Activated CD4-positive, alpha-beta T cell treated with anti-CD3 and anti-CD28 coated beads, Interleukin-2, Interleukin-6, amounts not matched to agents 100 ng/mL and 50 ng/mL, durations not matched to agents 16 hours and 8 hours (primary cell): ENCODE data around the gene LBH.

Source experiments
- DNase-seq: peaks from one replicate; pipeline ENCODE4 v3.0.0-alpha.2; 2020

The LBH gene

GRCh38 chr2:30278419-30278818, 47.1 kb downstream of the LBH start:
- DNase-seq = no peak

GRCh38 chr2:30280596-30281434, 49.5 kb downstream of the LBH start:
- no peak for DNase-seq

GRCh38 chr2:30282081-30282480, 50.7 kb downstream of the LBH start:
- no peak for DNase-seq

GRCh38 chr2:30282721-30283120, 51.4 kb downstream of the LBH start:
- no peak for DNase-seq

GRCh38 chr2:30283931-30284565, 52.7 kb downstream of the LBH start:
- DNase-seq = no peak

GRCh38 chr2:30285758-30286157, 54.4 kb downstream of the LBH start:
- DNase-seq = no peak

- no peak for DNase-seq
These were observed 56.0 kb downstream of the LBH start for GRCh38 chr2:30287190-30287840.

- DNase-seq = no peak
These were observed 56.7 kb downstream of the LBH start for GRCh38 chr2:30287857-30288513.

GRCh38 chr2:30288561-30288960, 57.2 kb downstream of the LBH start:
- DNase-seq = no peak

- no peak for DNase-seq
These were observed 62.1 kb downstream of the LBH start for GRCh38 chr2:30293303-30293921.

- DNase-seq = no peak
These were observed 62.8 kb downstream of the LBH start for GRCh38 chr2:30294133-30294532.

GRCh38 chr2:30296496-30296895, 65.2 kb downstream of the LBH start:
- no peak for DNase-seq

- DNase-seq = no peak
These were observed 67.0 kb downstream of the LBH start for GRCh38 chr2:30298302-30298701.

- no peak for DNase-seq
These were observed 68.8 kb downstream of the LBH start for GRCh38 chr2:30300122-30300455.

GRCh38 chr2:30300456-30301221, 69.3 kb downstream of the LBH start:
- no peak for DNase-seq

GRCh38 chr2:30301551-30301950, 70.2 kb downstream of the LBH start:
- no peak for DNase-seq

GRCh38 chr2:30302566-30302965, 71.2 kb downstream of the LBH start:
- DNase-seq = no peak

- no peak for DNase-seq
These were observed 71.8 kb downstream of the LBH start for GRCh38 chr2:30303095-30303494.

GRCh38 chr2:30305235-30305634, 73.9 kb downstream of the LBH start:
- no peak for DNase-seq

GRCh38 chr2:30306522-30306921, 75.2 kb downstream of the LBH start:
- no peak for DNase-seq

GRCh38 chr2:30308280-30308679, 76.9 kb downstream of the LBH start:
- no peak for DNase-seq
